T-helper 2 cell treated with Interferon-gamma antibody and Interleukin-4, amounts not matched to agents 5 μg/mL and 100 μg/mL, for 36 hours (primary cell): Measurements from ENCODE around the gene PCSK5.

Experiments
- DNase-seq: peaks from one replicate; pipeline ENCODE4 v3.0.0; 2021; ENCODE audit warnings: low spot score
- H3K27ac Mint-ChIP-seq: one replicate; pipeline ENCODE4 v1.8.0; 2021; ENCODE audit warnings: mild to moderate bottlenecking, mixed read lengths
- H3K27me3 Mint-ChIP-seq: one replicate; pipeline ENCODE4 v1.8.0; 2021; ENCODE audit warnings: low read depth, mixed read lengths
- H3K36me3 Mint-ChIP-seq: one replicate; pipeline ENCODE4 v1.8.0; 2021; ENCODE audit warnings: low read depth, mixed read lengths
- H3K4me1 Mint-ChIP-seq: one replicate; pipeline ENCODE4 v1.8.0; 2021; ENCODE audit warnings: low read depth, mixed read lengths
- H3K4me3 Mint-ChIP-seq: one replicate; pipeline ENCODE4 v1.8.0; 2022; ENCODE audit warnings: mild to moderate bottlenecking, moderate library complexity, mixed read lengths
- H3K9me3 Mint-ChIP-seq: one replicate; pipeline ENCODE4 v1.8.0; 2021; ENCODE audit warnings: mixed read lengths

PCSK5 gene

DNA sequence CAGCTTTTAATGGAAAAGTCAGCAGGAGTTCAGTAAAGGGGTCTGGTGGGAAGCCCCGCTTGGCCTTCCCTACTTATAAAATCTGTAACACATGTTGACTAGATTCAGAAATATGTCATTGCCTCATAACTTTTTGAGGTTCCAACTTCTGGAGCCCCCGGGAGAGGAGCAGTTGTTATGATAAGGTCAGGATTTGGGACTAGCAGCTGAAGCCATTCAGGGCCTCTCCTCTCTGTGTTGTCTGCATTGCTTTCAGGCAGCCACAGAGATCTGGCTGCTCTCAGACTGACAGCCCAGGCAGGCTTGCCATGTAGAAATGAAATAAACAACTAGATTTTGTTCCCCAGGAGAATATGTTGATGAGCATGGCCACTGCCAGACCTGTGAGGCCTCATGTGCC, 336.7 kb downstream of the PCSK5 start:
- Mint-ChIP-seq H3K4me1 (no peaks in the 10 kb centered on the region), H3K27ac (no peak overlapping the region), H3K27me3 (peaks cover 2% of the 10 kb centered on the region), H3K4me3 (no peak overlapping the region), H3K9me3 (no peaks in the 10 kb centered on the region), H3K36me3 (no peaks in the 10 kb centered on the region)
- no peak for DNase-seq

DNA sequence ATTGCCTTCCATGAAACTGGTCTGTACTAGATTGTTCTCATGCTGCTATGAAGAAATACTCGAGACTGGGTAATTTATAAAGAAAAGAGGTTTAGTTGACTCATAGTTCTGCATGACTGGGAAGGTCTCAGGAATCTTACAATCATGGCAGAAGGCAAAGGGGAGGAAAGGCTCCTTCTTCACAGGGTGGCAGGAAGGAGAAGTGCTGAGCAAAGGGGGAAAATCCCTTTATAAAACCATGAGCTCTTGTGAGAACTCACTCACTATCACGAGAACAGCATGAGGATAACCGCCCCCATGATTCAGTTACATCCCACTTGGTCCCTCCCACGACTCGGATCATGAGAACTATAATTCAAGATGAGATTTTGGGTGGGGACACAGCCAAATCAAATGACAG, 340.5 kb downstream of the PCSK5 start:
- Mint-ChIP-seq H3K27ac (no peak overlapping the region), H3K36me3 (no peaks in the 10 kb centered on the region), H3K4me3 (no peak overlapping the region), H3K9me3 (no peaks in the 10 kb centered on the region), H3K27me3 (no peaks in the 10 kb centered on the region), H3K4me1 (no peaks in the 10 kb centered on the region)
- no peak for DNase-seq

DNA sequence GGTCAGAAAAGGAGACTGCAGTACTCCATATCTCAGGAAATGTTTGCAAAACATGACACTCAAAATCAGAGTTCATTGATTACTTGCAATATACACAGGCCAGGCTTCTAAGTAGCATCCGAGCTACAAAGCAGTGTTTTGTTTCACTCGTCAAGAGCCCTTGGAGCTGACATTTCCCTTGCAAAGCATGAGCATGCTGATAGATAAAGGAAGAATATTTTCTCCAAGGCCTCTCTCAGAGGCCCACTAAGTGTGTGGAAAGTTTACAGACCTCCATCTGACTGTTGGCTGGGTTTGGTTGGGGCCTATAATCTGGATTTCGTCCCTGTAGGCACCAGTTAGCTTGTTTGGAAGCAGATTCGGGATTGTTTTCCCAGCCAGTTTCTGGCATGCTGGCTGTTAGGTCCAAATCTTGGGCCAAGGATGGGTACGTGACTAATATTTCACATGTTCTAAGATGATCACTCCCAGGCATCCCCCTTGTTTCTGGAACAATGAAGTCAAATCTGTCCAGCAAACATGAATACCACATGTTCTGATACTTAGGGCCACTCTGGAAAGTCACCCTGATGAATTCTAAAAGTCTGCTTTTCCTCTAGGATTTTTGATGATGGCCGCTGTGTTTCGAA, 342.5 kb downstream of the PCSK5 start:
- no peak overlapping the region for H3K27ac Mint-ChIP-seq
- H3K36me3 Mint-ChIP-seq, result no peaks in the 10 kb centered on the region
- no peak for DNase-seq
- no peak overlapping the region for H3K4me3 Mint-ChIP-seq
- no peaks in the 10 kb centered on the region for H3K4me1 Mint-ChIP-seq
- H3K27me3 Mint-ChIP-seq, result no peaks in the 10 kb centered on the region
- H3K9me3 Mint-ChIP-seq, result no peaks in the 10 kb centered on the region

DNA sequence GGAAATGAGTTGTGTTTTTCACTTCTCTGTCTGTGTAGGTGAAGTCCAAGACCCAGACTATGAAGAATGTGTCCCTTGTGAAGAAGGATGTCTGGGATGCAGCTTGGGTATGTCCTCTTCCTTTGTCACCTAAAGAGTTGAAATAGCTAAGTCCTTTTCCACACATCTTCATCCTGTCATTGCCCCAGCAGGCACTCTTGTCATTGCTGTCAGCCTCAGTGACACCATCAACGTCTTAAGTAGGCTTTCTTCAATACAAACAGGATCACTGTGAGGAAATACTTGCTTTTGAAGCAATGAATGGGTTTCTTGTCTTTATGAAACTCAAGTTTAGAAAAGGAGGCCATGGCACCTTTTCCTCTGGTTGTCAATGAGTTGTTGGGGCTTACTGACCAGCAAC, 350.1 kb downstream of the PCSK5 start:
- H3K4me3 Mint-ChIP-seq, result no peak overlapping the region
- DNase-seq, result no peak
- no peak overlapping the region for H3K27ac Mint-ChIP-seq
- H3K9me3 Mint-ChIP-seq, result no peaks in the 10 kb centered on the region
- no peaks in the 10 kb centered on the region for H3K4me1 Mint-ChIP-seq
- no peaks in the 10 kb centered on the region for H3K27me3 Mint-ChIP-seq
- no peaks in the 10 kb centered on the region for H3K36me3 Mint-ChIP-seq

DNA sequence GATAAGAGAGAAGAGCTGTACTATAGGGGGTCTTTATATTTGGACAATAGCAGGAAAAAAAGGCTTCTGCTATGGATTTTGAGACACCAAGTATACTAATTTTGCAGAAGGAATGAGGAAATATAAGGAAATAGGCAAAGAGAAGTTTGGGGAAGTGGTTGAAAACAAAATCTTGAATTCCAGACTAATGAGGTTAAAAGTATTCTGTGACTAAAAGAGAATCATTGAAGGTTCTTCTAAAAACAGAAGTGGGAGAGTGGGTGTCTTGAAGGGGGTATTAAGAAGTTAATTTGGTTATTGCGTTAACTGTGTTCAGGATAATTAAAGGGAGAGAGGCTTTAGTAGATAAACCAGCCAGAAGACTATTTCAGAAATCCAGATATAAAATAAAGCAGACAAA, 355.0 kb downstream of the PCSK5 start:
- Mint-ChIP-seq H3K4me1 (no peaks in the 10 kb centered on the region), H3K36me3 (no peaks in the 10 kb centered on the region), H3K27ac (no peak overlapping the region), H3K9me3 (no peaks in the 10 kb centered on the region), H3K4me3 (no peak overlapping the region), H3K27me3 (no peaks in the 10 kb centered on the region)
- DNase-seq, result no peak

DNA sequence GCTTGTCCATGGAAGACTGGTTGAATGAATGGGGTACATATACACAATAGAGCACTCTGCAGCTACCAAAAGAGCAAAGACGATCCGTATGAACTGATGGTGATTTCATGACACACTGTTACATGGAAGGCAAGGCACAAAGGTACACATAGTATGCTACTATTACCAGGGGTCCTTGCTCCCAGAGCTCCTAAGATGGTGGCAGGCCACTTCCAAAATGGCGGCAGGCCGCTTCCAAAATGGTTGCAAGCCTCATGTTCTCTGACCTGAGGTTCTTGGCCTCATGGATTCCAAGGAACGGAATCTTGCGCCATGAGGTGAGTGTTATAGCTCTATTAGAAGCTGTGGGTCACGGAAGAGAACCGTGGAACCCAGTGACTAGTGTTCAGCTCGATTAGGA, 356.2 kb downstream of the PCSK5 start:
- Mint-ChIP-seq H3K9me3 (no peaks in the 10 kb centered on the region), H3K4me1 (no peaks in the 10 kb centered on the region), H3K4me3 (no peak overlapping the region)

DNA sequence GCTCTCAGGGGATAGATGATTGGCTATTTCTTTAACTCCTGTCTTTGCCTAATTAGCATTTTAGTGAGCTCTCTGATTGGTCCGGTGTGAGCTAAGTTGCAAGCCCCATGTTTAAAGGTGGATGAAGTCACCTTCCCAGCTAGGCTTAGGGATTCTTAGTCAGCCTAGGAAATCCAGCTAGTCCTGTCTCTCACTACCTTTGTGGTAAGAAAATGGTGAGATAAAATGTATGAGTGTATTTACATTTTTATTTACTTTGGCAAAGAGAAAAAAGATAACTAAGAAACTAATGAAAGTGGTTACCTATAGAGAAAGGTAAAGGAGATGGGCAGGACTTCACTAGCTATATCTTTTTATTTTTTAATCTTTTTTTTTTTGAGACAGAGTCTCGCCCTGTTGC, 357.0 kb downstream of the PCSK5 start:
- no peaks in the 10 kb centered on the region for H3K27me3 Mint-ChIP-seq

More for the DNA sequence above, 356.2 kb downstream of the PCSK5 start:
- no peaks in the 10 kb centered on the region for H3K27me3 Mint-ChIP-seq
- H3K36me3 Mint-ChIP-seq, result no peaks in the 10 kb centered on the region
- no peak for DNase-seq
- no peak overlapping the region for H3K27ac Mint-ChIP-seq

DNA sequence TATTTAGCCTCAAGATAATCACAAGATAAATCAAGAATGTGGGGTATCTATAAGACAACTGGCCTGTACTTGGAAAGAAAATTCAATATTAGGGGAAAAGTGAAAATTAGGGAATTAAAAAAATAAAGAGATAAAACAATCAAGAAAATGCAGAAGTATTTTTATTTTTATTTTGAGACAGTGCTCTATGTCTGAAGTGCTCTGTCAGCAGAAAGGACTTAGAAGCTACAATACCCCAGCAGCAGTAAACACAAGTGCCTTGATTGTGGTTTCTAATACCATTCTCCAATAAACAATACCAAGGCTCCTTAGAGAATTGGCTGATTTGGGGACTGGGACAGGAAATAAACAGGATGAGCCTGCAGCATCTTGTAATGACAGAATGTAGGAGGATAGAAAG, 358.8 kb downstream of the PCSK5 start:
- H3K4me3 Mint-ChIP-seq, result no peak overlapping the region
- no peak for DNase-seq
- H3K27ac Mint-ChIP-seq, result no peak overlapping the region
- H3K9me3 Mint-ChIP-seq, result no peaks in the 10 kb centered on the region
- no peaks in the 10 kb centered on the region for H3K27me3 Mint-ChIP-seq
- no peaks in the 10 kb centered on the region for H3K4me1 Mint-ChIP-seq
- H3K36me3 Mint-ChIP-seq, result no peaks in the 10 kb centered on the region

More for the DNA sequence above, 357.0 kb downstream of the PCSK5 start:
- H3K27ac Mint-ChIP-seq, result no peak overlapping the region
- DNase-seq, result no peak
- no peaks in the 10 kb centered on the region for H3K36me3 Mint-ChIP-seq
- H3K4me1 Mint-ChIP-seq, result no peaks in the 10 kb centered on the region
- no peaks in the 10 kb centered on the region for H3K9me3 Mint-ChIP-seq
- no peak overlapping the region for H3K4me3 Mint-ChIP-seq

DNA sequence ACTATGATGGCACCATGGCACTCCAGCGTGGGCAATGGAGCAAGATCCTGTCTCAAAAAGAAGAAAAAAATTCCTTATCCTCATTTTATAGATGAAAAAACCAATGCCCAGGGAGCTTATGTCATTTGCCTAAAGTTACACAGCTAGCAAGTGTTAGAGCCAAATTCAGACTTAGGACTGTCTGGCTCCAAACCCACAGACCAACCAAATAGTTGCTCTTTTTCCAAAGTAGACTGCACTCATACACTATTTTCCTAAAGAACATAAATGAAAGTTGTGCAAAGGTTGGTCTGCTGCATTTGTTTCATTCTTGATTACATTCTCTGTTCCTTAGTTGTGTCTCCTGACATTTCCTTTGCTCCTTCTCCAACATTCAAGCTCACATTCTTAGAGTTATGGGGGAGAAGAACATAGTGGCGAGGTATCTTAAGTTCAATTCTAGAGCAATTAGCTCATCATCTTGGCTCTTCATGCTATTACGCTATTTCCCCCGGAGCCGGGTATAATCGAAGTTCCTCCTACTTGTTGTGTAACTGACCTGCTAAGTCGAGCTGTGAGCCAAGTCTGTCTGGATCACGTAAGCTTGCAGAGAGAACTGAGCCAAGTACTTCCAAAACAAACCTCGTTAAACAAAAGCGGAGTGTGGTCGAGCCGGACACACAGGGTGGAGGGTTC, 365.4 kb downstream of the PCSK5 start:
- no peak for DNase-seq
- H3K9me3 Mint-ChIP-seq, result no peaks in the 10 kb centered on the region
- H3K36me3 Mint-ChIP-seq, result no peaks in the 10 kb centered on the region
- no peak overlapping the region for H3K4me3 Mint-ChIP-seq
- no peaks in the 10 kb centered on the region for H3K4me1 Mint-ChIP-seq
- no peaks in the 10 kb centered on the region for H3K27me3 Mint-ChIP-seq
- H3K27ac Mint-ChIP-seq, result no peak overlapping the region

DNA sequence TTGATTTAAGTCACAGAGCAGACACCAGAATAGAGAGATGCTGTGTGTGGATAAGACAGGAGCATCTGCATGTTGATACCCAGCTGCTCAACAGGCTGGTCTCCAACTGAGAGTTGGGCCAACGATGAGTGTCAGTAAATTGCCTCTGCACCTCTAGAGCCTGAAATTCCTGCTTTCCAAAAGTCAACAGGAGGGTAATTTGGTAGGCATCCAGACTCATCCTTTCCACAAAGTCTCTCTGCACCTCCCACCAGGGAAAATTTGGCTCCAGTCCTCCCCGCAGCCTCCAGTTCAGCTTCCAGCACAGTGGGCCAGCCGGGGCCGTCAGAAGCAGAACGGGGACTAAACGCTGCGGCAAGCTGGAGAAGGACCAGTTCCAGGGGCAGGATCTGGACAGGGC, 366.8 kb downstream of the PCSK5 start:
- H3K4me1 Mint-ChIP-seq, result no peaks in the 10 kb centered on the region
- H3K4me3 Mint-ChIP-seq, result no peak overlapping the region
- no peak for DNase-seq
- no peaks in the 10 kb centered on the region for H3K9me3 Mint-ChIP-seq
- no peaks in the 10 kb centered on the region for H3K36me3 Mint-ChIP-seq
- no peaks in the 10 kb centered on the region for H3K27me3 Mint-ChIP-seq
- H3K27ac Mint-ChIP-seq, result no peak overlapping the region

DNA sequence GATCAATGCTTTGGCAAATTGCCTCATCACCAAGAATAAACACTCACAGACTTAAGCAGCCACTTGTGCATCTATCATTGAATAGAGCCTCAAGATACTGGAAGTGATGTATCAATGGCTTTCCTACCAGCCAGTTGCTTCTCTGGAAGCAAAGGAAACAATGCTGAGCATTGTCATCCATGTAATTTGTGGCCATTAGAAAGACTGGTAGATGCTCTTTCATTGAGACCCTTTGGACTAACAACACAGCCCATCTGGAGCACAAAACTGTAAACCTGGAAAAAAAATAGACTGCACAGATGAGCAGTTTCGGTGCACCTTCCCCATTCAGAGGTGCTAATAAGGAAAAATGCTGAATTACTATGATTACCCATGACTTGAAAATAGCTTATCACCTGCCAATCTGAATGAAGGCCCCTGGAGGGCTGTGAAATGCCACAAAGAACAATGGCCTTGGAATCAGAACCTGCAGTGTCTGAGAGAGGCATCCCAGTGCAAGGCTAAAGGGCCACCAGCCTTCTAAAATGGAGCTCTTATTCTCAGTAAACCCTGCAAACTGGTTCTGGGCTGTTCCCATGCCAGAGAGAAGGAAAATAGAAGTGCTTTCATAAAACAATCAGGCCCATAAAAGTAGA, 376.3 kb downstream of the PCSK5 start:
- no peaks in the 10 kb centered on the region for H3K4me1 Mint-ChIP-seq
- H3K4me3 Mint-ChIP-seq, result no peak overlapping the region
- DNase-seq, result no peak
- H3K27ac Mint-ChIP-seq, result no peak overlapping the region
- H3K36me3 Mint-ChIP-seq, result no peaks in the 10 kb centered on the region
- peaks cover 7% of the 10 kb centered on the region for H3K9me3 Mint-ChIP-seq
- peaks cover 4% of the 10 kb centered on the region for H3K27me3 Mint-ChIP-seq

DNA sequence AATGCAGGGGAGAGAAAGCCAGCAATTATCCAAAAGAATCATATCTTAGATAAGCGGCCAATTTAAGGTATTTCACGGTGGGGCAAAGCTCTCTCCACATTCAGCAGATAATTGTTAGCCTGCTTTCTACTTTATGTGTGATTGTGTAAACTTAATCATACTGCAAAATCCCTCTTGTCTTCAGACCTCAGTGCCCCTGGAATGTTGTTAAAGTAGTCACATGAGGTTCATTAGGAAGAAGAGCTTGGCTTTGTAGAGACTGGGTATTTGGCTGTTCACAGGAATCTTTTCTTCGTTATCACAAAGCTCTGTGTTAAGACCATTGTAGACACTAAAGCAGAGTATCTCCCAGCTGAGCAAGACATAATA, 376.8 kb downstream of the PCSK5 start:
- Mint-ChIP-seq H3K36me3 (no peaks in the 10 kb centered on the region), H3K9me3 (peaks cover 7% of the 10 kb centered on the region), H3K27ac (no peak overlapping the region), H3K4me1 (no peaks in the 10 kb centered on the region), H3K27me3 (peaks cover 4% of the 10 kb centered on the region), H3K4me3 (no peak overlapping the region)
- DNase-seq, result no peak

DNA sequence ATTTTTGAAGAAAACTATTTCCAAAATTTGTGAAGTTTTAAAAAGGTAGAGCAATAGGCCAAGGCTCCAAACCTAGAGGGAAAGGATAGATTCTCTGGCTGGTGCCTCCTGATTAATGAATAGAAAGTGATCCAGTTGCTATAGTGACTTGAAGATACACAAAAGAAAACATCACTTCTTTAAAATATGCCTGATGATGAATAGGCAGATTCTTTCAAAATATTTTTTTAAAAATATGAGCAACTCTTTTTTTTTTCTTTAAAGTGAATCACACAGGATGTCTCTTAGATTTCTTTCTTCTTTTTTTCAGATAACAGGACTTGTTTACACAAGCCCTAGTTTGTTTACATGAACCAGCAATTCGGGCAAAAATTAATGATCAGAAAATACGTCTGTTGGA, 379.3 kb downstream of the PCSK5 start:
- DNase-seq, result no peak
- Mint-ChIP-seq H3K36me3 (no peaks in the 10 kb centered on the region), H3K4me1 (no peaks in the 10 kb centered on the region), H3K27ac (no peak overlapping the region), H3K27me3 (peaks cover 4% of the 10 kb centered on the region), H3K9me3 (no peaks in the 10 kb centered on the region), H3K4me3 (no peak overlapping the region)

DNA sequence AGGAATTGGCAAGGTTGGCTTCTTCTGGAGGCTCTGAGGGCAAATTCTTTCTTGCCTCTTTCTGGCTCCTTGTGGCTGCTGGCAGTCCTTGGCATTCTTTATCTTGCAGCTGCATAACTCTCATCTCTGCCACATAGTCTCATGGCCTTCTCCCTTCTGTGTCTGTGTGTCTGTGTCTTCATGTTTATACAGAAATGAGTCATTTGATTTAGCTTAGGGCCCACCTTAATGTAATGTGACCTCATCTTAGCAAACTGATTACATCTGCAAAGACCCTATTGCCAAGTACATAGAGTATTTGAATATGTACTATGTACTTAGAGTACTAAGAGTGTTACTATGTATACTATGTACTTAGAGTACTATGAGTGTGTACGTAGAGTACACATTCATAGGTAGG, 381.3 kb downstream of the PCSK5 start:
- H3K4me1 Mint-ChIP-seq, result no peaks in the 10 kb centered on the region
- H3K27ac Mint-ChIP-seq, result no peak overlapping the region
- H3K4me3 Mint-ChIP-seq, result no peak overlapping the region
- no peaks in the 10 kb centered on the region for H3K36me3 Mint-ChIP-seq
- H3K27me3 Mint-ChIP-seq, result no peaks in the 10 kb centered on the region
- H3K9me3 Mint-ChIP-seq, result no peaks in the 10 kb centered on the region
- no peak for DNase-seq

DNA sequence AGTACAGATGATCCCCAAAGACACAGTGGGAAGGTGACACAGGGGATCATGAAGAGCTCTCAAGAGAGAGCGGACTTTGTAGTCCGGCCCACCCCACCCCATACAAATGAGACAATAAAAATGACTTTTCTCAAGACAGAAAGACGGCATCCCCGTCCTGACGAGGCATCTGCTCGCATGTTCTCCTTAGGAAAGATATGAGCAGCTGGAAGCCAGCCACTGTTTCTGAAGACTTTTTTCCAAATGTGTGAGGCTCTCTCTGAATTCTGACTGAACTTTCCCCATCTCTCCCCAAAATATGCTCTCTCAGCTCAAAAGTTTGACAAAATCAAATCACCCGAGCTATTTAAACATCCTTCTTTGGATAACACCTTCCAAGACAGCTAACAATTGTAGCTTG, 398.6 kb downstream of the PCSK5 start:
- no peak overlapping the region for H3K27ac Mint-ChIP-seq
- H3K4me3 Mint-ChIP-seq, result no peak overlapping the region
- DNase-seq, result no peak
- no peaks in the 10 kb centered on the region for H3K9me3 Mint-ChIP-seq
- no peaks in the 10 kb centered on the region for H3K27me3 Mint-ChIP-seq
- no peaks in the 10 kb centered on the region for H3K36me3 Mint-ChIP-seq
- H3K4me1 Mint-ChIP-seq, result no peaks in the 10 kb centered on the region
